UCSD-AML1 (cell line): ENCODE data around the gene GGACT.
"Not testable (repeated sequence)": the region's sequence is repeated elsewhere in the genome, so short reads cannot be mapped to it uniquely, and the experiment has no call there.

Source experiments
- DNase-seq: peaks from one replicate; lab custom pipeline; 2025; ENCODE audit not compliant: unreplicated experiment; lab: John Stamatoyannopoulos, UW

The GGACT gene

DNA sequence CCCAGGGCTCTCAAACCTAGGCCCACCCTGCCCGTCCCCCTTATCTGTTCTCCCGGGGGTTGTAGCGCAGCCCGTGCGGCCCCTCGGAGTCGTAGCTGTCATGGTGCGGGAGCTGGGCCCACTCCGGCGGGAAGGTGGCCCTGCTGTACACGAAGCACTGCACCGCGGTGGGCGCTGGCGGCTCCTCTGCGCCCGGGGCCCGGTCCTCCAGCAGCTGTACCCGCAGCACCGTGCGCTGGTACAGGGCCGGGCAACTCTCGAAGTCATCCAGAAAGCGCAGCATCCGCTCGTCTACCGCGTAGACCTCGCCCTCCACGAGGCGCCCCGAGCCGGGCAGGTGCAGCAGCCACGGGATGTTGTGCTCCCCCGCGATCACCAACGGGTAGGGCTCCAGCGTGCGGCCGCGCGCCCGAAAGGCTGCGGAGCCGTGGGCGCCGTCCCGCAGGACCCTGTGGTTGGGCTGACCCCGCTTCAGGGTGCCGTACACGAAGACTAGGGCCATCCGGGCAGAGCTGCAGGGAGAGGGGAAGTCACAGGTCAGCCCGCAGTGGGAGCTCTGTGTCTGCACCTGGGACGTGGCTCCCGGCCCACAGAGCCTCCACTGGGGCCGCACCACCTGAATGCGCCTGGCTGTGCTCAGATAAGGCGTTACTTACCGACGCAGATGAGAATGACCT is 56.4 kb downstream of the GGACT start:
- no peak for DNase-seq

DNA sequence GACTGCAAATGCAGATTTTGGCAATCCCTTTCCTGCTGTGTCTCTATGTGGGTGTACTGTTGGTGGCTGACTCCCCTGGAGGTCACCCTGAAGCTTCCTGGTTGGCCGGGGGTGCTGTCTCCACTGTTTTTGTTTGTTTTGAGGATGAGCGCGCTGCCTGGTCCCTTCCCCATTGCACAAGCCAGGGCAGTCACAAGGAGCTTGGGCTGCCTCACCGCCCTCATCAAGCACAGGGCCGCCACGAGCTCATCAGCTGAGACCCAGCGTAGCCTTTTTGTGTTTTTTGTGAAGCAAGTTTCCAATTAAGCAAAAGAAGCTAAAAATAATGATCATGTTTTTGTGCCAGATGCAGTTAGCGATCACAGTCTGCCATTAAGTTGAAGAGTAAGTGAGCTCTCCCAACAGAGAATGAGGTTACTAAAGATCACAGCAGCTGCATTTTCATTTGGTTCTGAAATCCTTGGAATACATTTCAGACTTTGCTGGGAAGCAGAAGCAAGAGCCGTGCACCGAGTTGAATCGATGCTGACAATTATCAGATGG is 57.8 kb downstream of the GGACT start:
- no peak for DNase-seq

- DNase-seq, result no peak
Observed at GRCh38 chr13:100529666-100530377, 58.8 kb downstream of the GGACT start.

- DNase-seq, result no peak
Observed at GRCh38 chr13:100528820-100529219, 59.8 kb downstream of the GGACT start.

GRCh38 chr13:100528353-100528752 is 60.2 kb downstream of the GGACT start:
- no peak for DNase-seq

DNA sequence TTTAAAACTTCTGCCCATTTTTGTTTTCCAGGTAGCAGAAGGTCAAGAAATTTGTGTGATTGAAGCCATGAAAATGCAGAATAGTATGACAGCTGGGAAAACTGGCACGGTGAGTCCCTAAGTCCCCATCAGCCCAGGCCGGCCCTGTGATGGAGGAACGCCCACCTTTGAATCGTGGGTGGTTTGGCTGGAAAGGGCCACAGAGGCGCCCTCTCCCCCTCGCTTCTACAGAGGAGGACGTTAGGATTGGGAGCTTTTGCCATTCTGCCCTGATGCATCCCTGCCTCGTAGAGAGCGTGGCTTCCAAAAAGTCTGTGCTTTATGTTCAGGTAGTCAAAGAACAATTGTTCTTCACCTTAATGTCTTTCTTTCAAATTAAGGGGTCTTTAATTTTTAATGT is 60.9 kb downstream of the GGACT start:
- DNase-seq, result no peak

DNA sequence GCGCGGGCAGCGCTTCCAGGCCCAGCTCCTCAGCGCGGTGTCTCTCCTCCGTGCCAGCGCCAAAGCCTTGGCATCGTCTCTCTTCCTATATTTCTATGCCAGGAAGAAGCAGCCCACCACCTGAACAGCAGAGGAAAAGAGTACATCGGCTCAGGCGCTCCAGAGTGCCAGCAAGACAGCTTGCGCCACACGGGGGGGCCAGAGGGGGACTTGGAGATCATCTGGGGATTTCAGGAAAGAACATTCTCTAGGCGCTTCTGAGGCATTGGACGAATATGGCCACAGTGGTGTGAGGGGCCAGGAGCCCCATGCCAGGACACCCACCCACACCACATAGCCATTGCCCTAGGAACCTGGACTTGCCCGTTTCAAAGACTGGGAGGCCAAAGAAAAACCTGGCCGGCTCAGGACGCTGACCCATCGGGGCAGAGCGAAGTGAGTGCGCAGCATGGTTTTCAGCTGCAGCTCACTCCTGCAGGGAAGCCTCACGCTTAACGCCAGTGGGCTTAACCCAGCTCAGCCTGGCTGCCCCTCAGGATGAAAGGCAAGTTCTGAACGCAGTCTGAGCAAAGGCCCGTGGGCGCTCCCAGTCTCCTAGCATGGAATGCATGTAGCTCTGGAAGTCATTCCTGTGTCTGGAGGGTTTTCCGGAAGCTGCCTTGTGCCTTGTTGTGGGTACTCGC is 62.1 kb downstream of the GGACT start:
- DNase-seq, result no peak

DNA sequence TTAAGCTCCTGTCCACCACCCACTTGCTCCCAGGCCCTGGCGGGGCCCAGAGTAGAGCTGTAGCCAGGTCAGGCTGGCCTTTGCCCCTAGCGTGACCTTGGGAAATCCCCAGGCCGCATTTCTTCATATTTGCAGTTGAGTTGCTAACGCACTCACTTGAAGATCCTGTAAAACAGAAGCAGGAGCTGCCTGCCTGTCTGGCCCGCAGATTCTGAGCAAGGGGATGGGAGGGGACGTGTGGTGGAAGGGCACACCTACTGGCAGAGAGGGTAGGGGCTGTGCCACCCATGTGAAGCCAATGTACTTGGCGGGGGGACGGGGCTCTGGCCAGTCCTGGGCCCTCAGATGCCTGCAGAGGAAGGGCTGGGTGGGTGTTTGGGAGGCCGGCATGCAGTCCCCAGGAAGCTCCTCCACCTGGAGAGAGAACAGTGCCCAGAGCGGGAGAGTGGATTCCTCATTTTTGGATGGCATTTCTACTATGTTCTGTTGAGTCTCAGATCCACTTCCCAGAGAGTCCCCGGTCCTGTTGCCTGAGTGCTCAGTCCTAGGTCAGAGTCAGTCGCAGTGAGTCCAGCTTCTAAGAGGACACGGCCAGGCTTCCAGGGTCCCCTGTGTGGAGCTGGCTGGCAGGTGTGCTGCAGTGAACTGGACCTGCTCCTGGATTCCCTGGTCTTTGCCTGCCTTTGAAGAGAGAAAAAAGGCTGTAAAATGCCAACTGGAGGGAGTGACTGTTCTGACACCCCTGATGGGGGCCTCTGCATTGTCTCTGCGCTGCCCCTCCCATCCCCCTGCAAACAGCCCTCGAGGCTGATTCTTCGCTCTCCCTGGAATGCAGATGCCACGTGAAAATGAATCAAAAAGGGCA is 62.9 kb downstream of the GGACT start:
- no peak for DNase-seq

DNA sequence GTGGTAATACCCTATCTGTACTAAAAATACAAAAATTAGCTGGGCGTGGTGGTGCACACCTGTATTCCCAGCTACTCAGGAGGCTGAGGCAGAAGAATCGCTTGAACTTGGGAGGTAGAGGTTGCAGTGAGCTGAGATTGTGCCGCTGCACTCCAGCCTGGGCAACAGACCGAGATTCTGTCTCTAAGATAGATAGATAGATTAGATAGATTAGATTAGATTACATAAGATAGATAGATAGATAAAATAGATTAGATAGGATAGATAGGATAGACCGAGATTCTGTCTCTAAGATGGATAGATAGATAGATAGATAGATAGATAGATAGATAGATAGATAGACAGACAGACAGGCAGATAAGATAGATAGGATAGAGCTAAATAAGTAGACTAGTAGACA is 63.9 kb downstream of the GGACT start:
- not testable (repeated sequence) for DNase-seq

DNA sequence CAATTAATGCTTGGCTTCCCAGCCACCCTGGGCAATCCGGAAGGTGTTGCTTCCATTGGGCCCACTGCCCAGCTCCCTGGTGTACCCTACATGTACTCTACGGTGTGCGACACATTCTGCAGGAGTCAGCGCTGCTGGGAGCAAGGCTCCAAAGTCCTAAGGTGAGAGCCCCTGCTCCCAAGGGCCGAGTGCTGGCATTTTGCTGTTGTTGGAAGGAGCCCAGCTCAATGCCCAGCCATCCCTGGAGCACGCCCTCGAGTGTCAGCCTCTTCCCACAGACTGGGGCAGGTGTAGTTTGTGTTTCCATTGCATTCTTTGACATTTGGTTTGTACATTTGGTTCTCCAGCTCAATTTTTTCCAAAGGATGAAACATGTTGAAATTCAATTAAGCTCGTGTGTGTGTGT is 64.6 kb downstream of the GGACT start:
- DNase-seq, result no peak

GRCh38 chr13:100523411-100523810 is 65.2 kb downstream of the GGACT start:
- DNase-seq, result no peak

DNA sequence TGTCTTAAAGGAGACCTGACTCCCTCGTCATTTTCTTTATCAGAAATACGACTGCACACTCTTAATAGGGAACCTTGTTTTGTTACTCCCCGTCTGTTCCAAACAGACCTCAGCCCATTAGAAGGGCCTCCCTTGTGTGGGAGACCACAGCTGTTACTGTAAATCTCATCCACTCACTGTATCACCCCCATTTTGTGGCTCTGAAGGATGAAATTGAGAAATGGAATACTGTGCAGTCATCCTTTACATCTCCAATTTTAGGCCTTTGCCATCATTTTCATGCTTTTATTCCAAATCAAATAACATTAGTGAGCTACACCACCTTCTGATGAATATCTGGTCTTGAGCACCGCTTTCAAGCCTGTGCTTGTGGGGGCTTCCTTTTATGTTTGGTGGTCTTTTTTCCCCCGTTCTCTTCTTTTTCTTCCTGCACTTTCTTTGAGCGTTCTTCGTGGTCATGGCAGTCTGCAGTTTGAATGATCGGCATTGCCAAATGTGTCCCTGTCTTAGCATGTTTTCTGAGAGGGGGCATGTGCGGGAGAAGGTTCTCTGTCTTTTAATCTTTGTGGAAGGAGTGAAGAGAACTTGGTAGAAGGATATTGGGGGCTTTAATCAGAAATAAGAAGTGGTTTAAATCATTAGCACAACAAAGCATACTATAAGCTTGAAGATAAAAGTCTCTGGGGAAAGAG is 65.8 kb downstream of the GGACT start:
- no peak for DNase-seq

DNA sequence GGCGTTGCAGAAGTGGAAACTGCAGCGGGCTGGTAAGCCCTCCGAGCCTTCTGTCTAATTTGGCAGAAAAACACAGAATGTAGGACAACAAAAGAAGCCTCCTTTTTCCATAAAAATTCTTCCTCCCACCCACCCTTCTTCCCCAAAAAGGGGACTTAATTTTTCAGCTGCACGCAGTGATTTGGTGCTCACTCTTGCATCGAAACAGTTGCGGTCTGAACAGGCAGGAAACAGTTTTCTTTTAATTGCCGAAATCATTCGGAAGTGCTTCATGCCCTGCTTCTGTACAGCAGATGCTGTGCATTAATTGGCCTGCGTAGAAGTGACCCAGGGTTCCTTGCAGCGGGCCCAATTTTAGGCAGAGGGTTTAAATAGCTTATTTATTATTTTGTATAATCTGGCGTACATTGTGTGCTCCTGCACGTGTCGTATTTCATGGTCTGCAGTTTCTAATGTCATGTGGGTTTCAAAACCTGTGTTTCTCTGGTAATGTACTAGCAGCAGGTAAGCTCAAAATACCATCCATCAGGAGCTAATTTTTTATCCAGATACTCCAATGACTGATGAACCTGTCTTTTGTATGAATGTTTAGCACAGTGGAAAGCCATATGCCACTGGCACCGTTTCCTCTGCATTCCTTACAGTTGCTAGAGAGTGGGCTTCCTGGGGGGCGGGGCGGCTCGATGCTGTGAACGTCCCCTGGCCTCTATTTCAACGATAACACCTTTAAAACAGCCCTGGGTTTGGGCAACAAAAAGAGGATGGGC is 66.6 kb downstream of the GGACT start:
- DNase-seq, result no peak

DNA sequence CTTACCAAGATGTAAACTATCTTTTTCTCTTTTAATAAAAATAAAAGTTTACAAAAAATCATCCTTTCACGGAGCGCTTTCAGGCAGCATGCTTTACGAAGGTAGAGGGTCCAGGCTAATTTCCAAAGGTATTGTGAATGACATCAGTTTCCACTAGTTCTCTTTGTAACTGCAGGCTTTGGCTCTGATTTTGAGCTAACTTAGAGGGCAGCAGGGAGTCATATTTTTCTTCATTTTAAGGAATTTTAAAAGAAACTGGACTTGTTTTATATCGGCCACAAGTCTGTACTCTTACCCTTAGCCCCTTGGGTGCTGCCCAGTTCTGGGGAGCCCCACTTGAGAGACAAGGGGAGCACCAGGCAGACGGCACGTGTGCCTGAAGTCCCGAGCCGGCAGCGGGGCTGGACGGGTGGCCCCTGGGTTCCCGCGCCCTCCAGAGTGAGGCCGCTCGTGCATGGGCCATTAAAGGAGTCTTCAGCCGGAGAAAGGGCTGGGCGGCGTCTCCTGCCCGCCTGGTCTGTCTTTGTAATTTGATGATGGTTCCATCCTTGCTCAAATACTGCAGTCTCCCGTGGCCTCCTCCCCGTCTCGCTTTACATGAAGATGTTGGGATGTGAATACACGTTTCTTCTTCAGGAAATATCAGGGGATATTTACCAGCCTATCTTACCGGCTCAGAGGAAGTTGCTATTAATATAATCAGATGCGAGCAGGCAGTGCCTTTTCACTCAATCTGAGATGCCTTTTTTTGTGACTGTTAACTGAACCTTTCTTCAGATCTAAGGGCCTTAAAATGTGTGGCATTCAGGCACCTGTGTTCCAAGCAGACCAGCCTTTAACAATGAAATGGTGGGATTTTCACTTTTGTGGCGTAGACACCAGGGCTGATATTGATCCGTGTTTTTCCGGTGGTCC is 67.4 kb downstream of the GGACT start:
- DNase-seq, result no peak

DNA sequence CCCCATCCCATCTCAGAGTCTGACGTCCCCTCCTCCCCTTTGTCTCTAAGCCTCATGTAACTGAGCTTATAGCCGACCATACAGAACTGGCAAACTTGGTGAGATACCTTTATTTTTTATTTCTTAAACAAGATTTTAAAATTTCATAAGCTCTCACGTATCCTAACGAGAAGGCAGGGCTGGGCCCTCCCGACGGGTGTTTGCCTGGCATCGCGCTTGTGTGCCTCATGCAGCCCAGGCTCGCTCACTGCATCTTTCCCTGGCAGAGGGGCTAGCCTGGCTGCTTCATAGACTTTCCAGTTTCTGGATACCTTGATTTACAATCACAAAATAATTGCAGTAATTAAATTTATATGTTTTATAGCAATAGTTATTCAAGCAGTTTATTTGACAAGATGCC is 69.0 kb downstream of the GGACT start:
- DNase-seq, result no peak

DNA sequence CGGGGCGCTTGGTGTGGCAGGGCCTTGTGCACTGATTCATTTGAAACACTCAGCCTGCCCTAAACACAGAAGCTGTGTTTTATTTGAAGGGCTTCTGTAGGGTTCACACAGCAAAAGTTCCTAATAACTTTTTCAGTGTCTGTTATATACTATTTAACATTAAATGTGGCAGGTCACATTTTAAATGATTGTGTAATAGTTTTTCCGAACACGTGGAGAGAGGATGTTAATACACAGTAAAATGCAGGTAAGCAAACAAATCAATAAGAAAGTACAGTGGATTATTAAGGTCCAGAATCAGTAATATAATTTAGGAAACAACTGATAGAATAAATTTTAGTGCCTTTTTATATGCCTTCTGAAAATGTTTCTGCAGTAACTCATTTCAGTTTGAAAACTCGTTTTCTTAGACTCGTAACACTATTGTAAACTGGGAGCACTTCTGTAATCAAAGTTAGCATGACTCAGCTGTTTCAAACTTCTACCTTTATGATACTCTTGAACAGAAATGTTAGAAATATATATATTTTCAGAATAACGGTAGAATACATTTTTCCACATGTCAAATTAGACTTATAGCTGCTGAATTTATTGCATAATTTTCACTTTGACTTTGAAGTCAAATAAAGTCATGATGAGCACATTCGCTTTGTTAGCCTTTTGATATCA is 70.1 kb downstream of the GGACT start:
- DNase-seq, result no peak

DNA sequence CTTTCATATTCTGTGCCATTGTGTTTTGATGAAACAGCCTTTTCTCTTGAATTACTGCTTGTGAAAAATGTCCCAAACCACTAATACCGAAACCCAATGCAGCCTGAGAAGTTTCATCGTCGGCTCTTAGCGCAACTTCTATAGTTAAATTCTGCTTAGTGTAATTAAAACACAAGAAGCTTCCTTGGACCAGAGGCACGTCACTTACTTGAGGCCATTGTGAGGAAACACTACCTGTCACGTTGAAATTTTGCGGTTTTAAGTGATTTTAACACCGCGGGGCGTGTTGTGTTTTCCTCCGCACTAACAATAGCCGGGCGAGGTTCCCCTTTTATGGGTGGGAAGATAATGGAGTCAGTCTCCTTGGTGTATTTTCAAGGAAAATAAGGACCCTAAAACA is 70.9 kb downstream of the GGACT start:
- DNase-seq, result no peak

DNA sequence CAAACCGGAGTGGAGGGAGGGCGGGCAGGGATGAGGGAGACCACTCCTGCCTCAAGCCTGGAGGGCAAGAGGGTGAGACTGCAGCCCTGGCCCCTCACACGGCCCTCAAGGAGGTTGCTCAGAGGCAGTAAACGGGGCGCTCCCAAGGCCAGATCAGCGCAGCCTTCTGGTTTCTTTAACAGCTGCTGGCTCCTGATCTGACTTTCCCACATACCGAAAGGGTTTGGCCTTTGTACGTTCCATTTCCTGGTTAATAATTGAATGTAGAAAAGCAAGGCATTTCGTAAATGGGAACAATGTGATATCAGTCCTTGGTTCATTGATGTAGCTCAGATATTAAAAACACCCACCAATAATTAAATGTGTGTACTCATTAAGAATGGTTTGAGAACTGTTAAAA is 71.5 kb downstream of the GGACT start:
- no peak for DNase-seq
